NCI-H187 (cell line): Measurements from ENCODE around the gene PCBP3.
"Not testable (repeated sequence)": the region's sequence is repeated elsewhere in the genome, so short reads cannot be mapped to it uniquely, and the experiment has no call there.

Experiments used
- DNase-seq, 2 experiments: peaks; one replicate each; lab custom pipeline; 2025; lab: John Stamatoyannopoulos, UW

Gene PCBP3

GRCh38 chr21:45643021-45643980 is at the start of gene PCBP3:
Gene PCBP3, plus strand, starts transcription at chr21:45643725. Its CDS starts 206,361 bp downstream, at chr21:45850086.
- peak; percentile 99 for DNase-seq

- no peak for DNase-seq
Measured at GRCh38 chr21:45594721-45595489, 48.6 kb upstream of the PCBP3 start.

- DNase-seq: no peak
Measured at GRCh38 chr21:45595574-45596295, 47.8 kb upstream of the PCBP3 start.

GRCh38 chr21:45596704-45597318 is 46.7 kb upstream of the PCBP3 start:
- peak; percentile 19 to 23 for DNase-seq

GRCh38 chr21:45598109-45598508 is 45.4 kb upstream of the PCBP3 start:
- no peak for DNase-seq

GRCh38 chr21:45598666-45599065 is 44.9 kb upstream of the PCBP3 start:
- DNase-seq: no peak

GRCh38 chr21:45599146-45599581 is 44.4 kb upstream of the PCBP3 start:
- DNase-seq: no peak

GRCh38 chr21:45600248-45600647 is 43.3 kb upstream of the PCBP3 start:
- no peak for DNase-seq

GRCh38 chr21:45601551-45601950 is 42.0 kb upstream of the PCBP3 start:
- DNase-seq: no peak

GRCh38 chr21:45602106-45602505 is 41.4 kb upstream of the PCBP3 start:
- no peak for DNase-seq

- DNase-seq: no peak
Measured at GRCh38 chr21:45603481-45603880, 40.0 kb upstream of the PCBP3 start.

GRCh38 chr21:45604681-45605080 is 38.8 kb upstream of the PCBP3 start:
- not testable (repeated sequence) for DNase-seq

GRCh38 chr21:45607021-45607908 is 36.3 kb upstream of the PCBP3 start:
- no peak for DNase-seq

GRCh38 chr21:45607909-45608295 is 35.6 kb upstream of the PCBP3 start:
- no peak for DNase-seq

- DNase-seq: not testable (repeated sequence)
Measured at GRCh38 chr21:45608747-45609470, 34.6 kb upstream of the PCBP3 start.

- DNase-seq: not testable (repeated sequence)
Measured at GRCh38 chr21:45609616-45610015, 33.9 kb upstream of the PCBP3 start.

- no peak for DNase-seq
Measured at GRCh38 chr21:45611296-45611695, 32.2 kb upstream of the PCBP3 start.

- no peak for DNase-seq
Measured at GRCh38 chr21:45611939-45612664, 31.4 kb upstream of the PCBP3 start.

- DNase-seq: not testable (repeated sequence)
Measured at GRCh38 chr21:45612665-45613019, 30.9 kb upstream of the PCBP3 start.
